Breast epithelium (tissue), 3 donors: ENCODE measurements around the gene SCYGR3.

Experiments
- CTCF ChIP-seq, 3 donors: fragments of 450-650 bp; IDR thresholded peaks; one replicate each; pipeline ENCODE4 v1.5.1; 2016 to 2017; ENCODE audit warnings: antibody characterized with exemption in 3 of 3, mild to moderate bottlenecking in 3 of 3, moderate library complexity in 3 of 3
- POLR2A ChIP-seq: fragments of 450-650 bp; IDR thresholded peaks from one replicate; pipeline ENCODE4 v1.6.1; 2016; ENCODE audit warnings: antibody characterized with exemption, mild to moderate bottlenecking, moderate library complexity
- POLR2AphosphoS5 ChIP-seq, 3 donors: sonication (generic); formaldehyde crosslinking; IDR thresholded peaks; one replicate each; pipeline ENCODE4 v1.6.1; 2017; ENCODE audit warnings: antibody characterized with exemption in 3 of 3

DNA sequence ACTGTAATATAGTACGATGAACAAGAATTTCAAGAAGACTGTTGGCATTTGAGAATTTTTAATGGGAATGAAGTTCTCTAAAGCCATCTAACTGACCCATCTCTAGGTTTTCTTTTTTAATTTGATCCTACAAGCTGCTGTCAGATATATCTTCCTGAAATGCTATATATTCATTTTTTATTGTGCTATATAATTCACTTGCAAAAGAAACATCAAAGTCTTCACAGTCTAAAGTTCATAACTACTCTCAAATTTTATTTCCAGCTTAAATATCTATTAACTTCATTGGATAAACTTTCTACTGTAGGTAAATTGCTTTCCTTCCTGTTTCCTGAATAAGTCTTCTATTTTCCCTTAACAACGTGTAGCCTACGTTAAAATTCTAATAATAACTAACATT lies 12.3 kb downstream of the SCYGR3 start:
- TF ChIP-seq CTCF (IDR thresholded peaks at IDR 0.05) = no peak
- TF ChIP-seq POLR2A = no peak
- no peak for TF ChIP-seq POLR2AphosphoS5 (IDR thresholded peaks at IDR 0.05)
